CD1c-positive myeloid dendritic cell (primary cell): ENCODE measurements around the gene HOXA9.

Experiments
- DNase-seq: peaks from one replicate; pipeline ENCODE4 v3.0.0-alpha.2; 2016; ENCODE audit errors: extremely low spot score

Gene HOXA9

GRCh38 chr7:27176962-27177794 is 11.8 kb upstream of the HOXA9 start:
- no peak for DNase-seq

GRCh38 chr7:27176524-27176845 is 11.1 kb upstream of the HOXA9 start:
- DNase-seq, result no peak

- DNase-seq, result no peak
Measured at GRCh38 chr7:27175626-27176523, 10.5 kb upstream of the HOXA9 start.

- no peak for DNase-seq
Measured at GRCh38 chr7:27174874-27175625, 9.7 kb upstream of the HOXA9 start.

GRCh38 chr7:27173956-27174873 is 8.9 kb upstream of the HOXA9 start, which contains the start of gene HOXA10:
Gene HOXA10, minus strand, starts transcription at chr7:27174320. Its CDS starts 14 bp downstream, at chr7:27174306.
- DNase-seq, result no peak

- DNase-seq, result peak; percentile 76
Measured at GRCh38 chr7:27173511-27173955, 8.2 kb upstream of the HOXA9 start.

GRCh38 chr7:27172823-27173510 is 7.6 kb upstream of the HOXA9 start:
- no peak for DNase-seq

- DNase-seq, result no peak
Measured at GRCh38 chr7:27172315-27172774, 7.0 kb upstream of the HOXA9 start.

- DNase-seq, result no peak
Measured at GRCh38 chr7:27171637-27172314, 6.4 kb upstream of the HOXA9 start.

GRCh38 chr7:27171325-27171636 is 5.9 kb upstream of the HOXA9 start:
- no peak for DNase-seq

- DNase-seq, result no peak
Measured at GRCh38 chr7:27170426-27171324, 5.3 kb upstream of the HOXA9 start.

GRCh38 chr7:27169658-27170425 is 4.5 kb upstream of the HOXA9 start:
- DNase-seq, result no peak

GRCh38 chr7:27168265-27168947 is 3.1 kb upstream of the HOXA9 start:
- DNase-seq, result no peak

GRCh38 chr7:27167916-27168264 is 2.6 kb upstream of the HOXA9 start:
- DNase-seq, result no peak

GRCh38 chr7:27166531-27167505 is 1.5 kb upstream of the HOXA9 start:
- no peak for DNase-seq

GRCh38 chr7:27165996-27166530 is 726 bp upstream of the HOXA9 start:
- no peak for DNase-seq
